Pancreas (tissue), 10 donors: ENCODE data around the gene NECTIN4. TPM values are rescaled to one million over a fixed set of nuclear protein-coding genes. Genes with fewer than 3 reads are reported as not detected.

Source experiments
- ATAC-seq, 4 donors: fragments of 200-7000 bp; cut with Tn5 transposase; one replicate each; pipeline versions ENCODE4 v1.8.0 to v1.9.1; 2020; ENCODE audit warnings: mild to moderate bottlenecking in 4 of 4, moderate library complexity in 4 of 4
- DNase-seq, 6 donors: peaks; one replicate each; pipeline ENCODE4 v3.0.0-alpha.2; 2020
- FAIRE-seq: peaks from 2 replicates; lab custom pipeline; 2012; peaks lifted over from hg19 to GRCh38; lab: Jason Lieb, UNC
- H3K27ac ChIP-seq, 4 donors: fragments of 200-600 bp; sonication (generic); 1 replicate in 3 of 4; 2 replicates in 1 of 4; pipeline versions ENCODE4 v1.5.0 to v1.8.0; 2020
- H3K27me3 ChIP-seq, 4 donors: fragments of 200-600 bp; one replicate each; pipeline ENCODE4 v1.8.0; 2021
- H3K36me3 ChIP-seq, 3 donors: fragments of 200-600 bp; sonication (generic) in 1 of 3; one replicate each; pipeline versions ENCODE4 v1.5.0 to v1.8.0; 2020 to 2021
- H3K4me1 ChIP-seq, 3 donors: fragments of 200-600 bp; one replicate each; pipeline ENCODE4 v1.8.0; 2021
- H3K4me3 ChIP-seq, 4 donors: fragments of 200-600 bp; sonication (generic) in 2 of 4; one replicate each; pipeline versions ENCODE4 v1.5.0 to v1.8.0; 2020 to 2021
- H3K9me3 ChIP-seq, 4 donors: fragments of 200-600 bp; one replicate each; pipeline ENCODE4 v1.8.0; 2021
- CTCF ChIP-seq, 4 donors: fragments of 200-600 bp; sonication (generic) in 3 of 4; IDR thresholded peaks; one replicate each; pipeline versions ENCODE4 v1.5.0 to v1.8.0; 2021; ENCODE audit warnings: antibody characterized with exemption in 4 of 4
- WGBS, 2 donors: extraction: QIAGEN DNeasy Blood & Tissue Kit; methylation state at CpG; one replicate each; pipeline ENCODE4 v1.1.7; 2013; 5-methylcytosine and 5-hydroxymethylcytosine counted together
- intact Hi-C, 3 donors: fragments of 100-400 bp; cut with DNase I; formaldehyde crosslinking; loops; one replicate each; pipeline versions ENCODE4 v1.11.1 to v1.14.2; 2022
- polyA plus RNA-seq, 2 donors: library from polyadenylated mRNA; stranded (reverse); fragments of 200-250 nt; gene quantifications; one replicate each; pipeline ENCODE4 v1.2.3, GENCODE V29; 2013
- total RNA-seq, 6 donors: library from RNA; stranded (reverse); fragmentation: NEBNext Ultra II Directional in 4 of 6; extraction: Animal tissue kit (Norgen Biotek cat#: 25700) in 4 of 6; gene quantifications; one replicate each; pipeline versions ENCODE4 v1.2.1 to v1.2.4, GENCODE V29; 2021 to 2023
- donor health status: healthy with polysubstance abuse.
- donor health status: DM: no; HTN: no; CAD: no; lungs with moderate emphysema.
- donor health status: DM: no; HTN: no; CAD: no.
- donor health status: control.
- donor health status: control.
- donor health status: Bipolar disorder and iron deficiency.
- donor health status: DM: yes; HTN: yes; CAD: no.
- donor health status: DM: no; HTN: no; CAD: no.
- donor health status: DM: no; HTN: no; CAD: no.
- donor health status: DM: yes; HTN: yes; CAD: no.

The NECTIN4 gene
- total and polyA plus RNA-seq, 8 donors, result 1.7 to 9.3 (median 3.1) TPM

GRCh38 chr1:161080441-161081405 is 8.6 kb downstream of the NECTIN4 start:
- FAIRE-seq (no peak), DNase-seq (no peak), ATAC-seq (no peak)
- Histone ChIP-seq H3K27ac (no peak overlapping the region), H3K9me3 (no peaks in the 10 kb centered on the region), H3K4me1 (peaks cover 0 to 17% (median 13%) of the 10 kb centered on the region in 3 donors), H3K36me3 (no peaks in the 10 kb centered on the region), H3K4me3 (no peak overlapping the region), H3K27me3 (no peaks in the 10 kb centered on the region)
- intact Hi-C loops, result no loop called here
- TF ChIP-seq CTCF (IDR thresholded peaks at IDR 0.05), result no peak
- 84% methylated on average over 5 of the region's 5 CpGs for WGBS, 2 donors

- H3K36me3 ChIP-seq, result no peaks in the 10 kb centered on the region
- no peaks in the 10 kb centered on the region for H3K9me3 ChIP-seq
- H3K4me3 ChIP-seq, result no peak overlapping the region
- no peak overlapping the region for H3K27ac ChIP-seq
- WGBS, 2 donors, result 82 to 84% methylated on average over 41 of the region's 41 CpGs
- no peak for DNase-seq
- peaks cover 0 to 17% (median 13%) of the 10 kb centered on the region in 3 donors for H3K4me1 ChIP-seq
- TF ChIP-seq CTCF (IDR thresholded peaks at IDR 0.05), result no peak
- no peak for ATAC-seq
- H3K27me3 ChIP-seq, result no peaks in the 10 kb centered on the region
- FAIRE-seq, result no peak
- intact Hi-C loops, result no loop called here
Observed at GRCh38 chr1:161079436-161080110, 9.8 kb downstream of the NECTIN4 start.

GRCh38 chr1:161077426-161077825 is 11.9 kb downstream of the NECTIN4 start:
- FAIRE-seq (no peak), ATAC-seq (no peak), DNase-seq (no peak)
- 82 to 85% methylated on average over 9 of the region's 9 CpGs for WGBS, 2 donors
- H3K4me3 ChIP-seq, result no peak overlapping the region
- H3K4me1 ChIP-seq, result no peaks in the 10 kb centered on the region
- H3K27ac ChIP-seq, result no peak overlapping the region
- intact Hi-C loops, result no loop called here
- no peaks in the 10 kb centered on the region for H3K9me3 ChIP-seq
- TF ChIP-seq CTCF (IDR thresholded peaks at IDR 0.05), result no peak
- H3K36me3 ChIP-seq, result no peaks in the 10 kb centered on the region
- no peaks in the 10 kb centered on the region for H3K27me3 ChIP-seq

GRCh38 chr1:161076410-161076809 is 12.9 kb downstream of the NECTIN4 start:
- Histone ChIP-seq H3K36me3 (no peaks in the 10 kb centered on the region), H3K27ac (no peak overlapping the region), H3K9me3 (no peaks in the 10 kb centered on the region), H3K4me1 (no peaks in the 10 kb centered on the region), H3K27me3 (no peaks in the 10 kb centered on the region), H3K4me3 (no peak overlapping the region)
- intact Hi-C loops, result no loop called here
- no peak for TF ChIP-seq CTCF (IDR thresholded peaks at IDR 0.05)
- no peak for FAIRE-seq
- DNase-seq, result no peak
- ATAC-seq, result no peak
